ENCODE measurements around the gene SDF4. TPM values are rescaled to one million over a fixed set of nuclear protein-coding genes. Genes with fewer than 3 reads are reported as not detected.

SDF4 gene
- total and polyA plus RNA-seq, 8 donors, result 68.3 to 99.4 (median 74.8) TPM

GRCh38 chr1:1169429-1170214 is 62.2 kb downstream of the SDF4 start:
- Histone ChIP-seq H3K9me3 (no peaks in the 10 kb centered on the region), H3K4me1 (peaks cover 5 to 14% (median 6%) of the 10 kb centered on the region in 3 donors), H3K27me3 (no peaks in the 10 kb centered on the region), H3K4me3 (no peak overlapping the region), H3K27ac (no peak overlapping the region), H3K36me3 (no peaks in the 10 kb centered on the region)
- TF ChIP-seq CTCF (IDR thresholded peaks at IDR 0.05), result no peak
- 88 to 89% methylated on average over 30 to 32 of the region's 32 CpGs for WGBS, 2 donors
- FAIRE-seq, result no peak
- intact Hi-C loops (cut with DNase I), result loop anchor here in 1 of 3 donors (2.0 kb wide), 1 partner anchor 21 kb away; no protein-coding TSS in a partner anchor
- ATAC-seq, result no peak
- peak in 4 of 6 donors; percentile 5 to 73 (median 45) for DNase-seq

GRCh38 chr1:1168451-1169411 is 63.1 kb downstream of the SDF4 start:
- no peak for TF ChIP-seq CTCF (IDR thresholded peaks at IDR 0.05)
- Histone ChIP-seq H3K36me3 (no peaks in the 10 kb centered on the region), H3K4me1 (peaks cover 5 to 14% (median 6%) of the 10 kb centered on the region in 3 donors), H3K4me3 (no peak overlapping the region), H3K9me3 (no peaks in the 10 kb centered on the region), H3K27ac (no peak overlapping the region), H3K27me3 (no peaks in the 10 kb centered on the region)
- no peak for FAIRE-seq
- WGBS, 2 donors, result 81% methylated on average over 37 of the region's 37 CpGs
- ATAC-seq, result no peak
- intact Hi-C loops (cut with DNase I), result loop anchor here in 1 of 3 donors (2.0 kb wide), 1 partner anchor 22 kb away; no protein-coding TSS in a partner anchor
- DNase-seq, result peak in 4 of 6 donors; percentile 4 to 82 (median 46)

GRCh38 chr1:1167841-1168450 is 63.9 kb downstream of the SDF4 start:
- FAIRE-seq (no peak), DNase-seq (peak in 3 of 6 donors; percentile 41 to 73 (median 56)), ATAC-seq (no peak)
- Histone ChIP-seq H3K4me1 (peaks cover 5 to 14% (median 6%) of the 10 kb centered on the region in 3 donors), H3K27ac (no peak overlapping the region), H3K9me3 (no peaks in the 10 kb centered on the region), H3K27me3 (no peaks in the 10 kb centered on the region), H3K36me3 (no peaks in the 10 kb centered on the region), H3K4me3 (no peak overlapping the region)
- intact Hi-C loops (cut with DNase I), result loop anchor here in 1 of 3 donors (2.0 kb wide), 1 partner anchor 23 kb away; no protein-coding TSS in a partner anchor
- no peak for TF ChIP-seq CTCF (IDR thresholded peaks at IDR 0.05)
- WGBS, 2 donors, result 75 to 82% methylated on average over 26 to 36 of the region's 36 CpGs

GRCh38 chr1:1167398-1167821 is 64.4 kb downstream of the SDF4 start:
- Histone ChIP-seq H3K36me3 (no peaks in the 10 kb centered on the region), H3K4me3 (peak overlapping the region in 1 of 4 donors; percentile 6), H3K9me3 (no peaks in the 10 kb centered on the region), H3K4me1 (peaks cover 5 to 14% (median 6%) of the 10 kb centered on the region in 3 donors), H3K27me3 (no peaks in the 10 kb centered on the region), H3K27ac (no peak overlapping the region)
- TF ChIP-seq CTCF (IDR thresholded peaks at IDR 0.05), result no peak
- ATAC-seq (no peak), FAIRE-seq (no peak), DNase-seq (peak in 2 of 6 donors; percentile 45 to 84)
- 76% methylated on average over 18 to 20 of the region's 20 CpGs for WGBS, 2 donors
- intact Hi-C loops (cut with DNase I), result no loop called here

Small RNA genes within 50 kb of the gene (microRNA-seq; reads per million reads assigned to microRNA genes)
- gene MIR200A, result 1,680 to 2,788 reads per million in 2 donors
- gene MIR200B, result 6,349 to 19,063 reads per million in 2 donors
- 1,313 to 3,774 reads per million in 2 donors for gene MIR429

Other genes with a start within 250 kb of the SDF4 start
- gene PERM1, start 249.9 kb downstream of the SDF4 start, total RNA-seq, result under 1 TPM in 2 of 6 donors, not detected in 4; 0.04 to 0.32 TPM
- gene PERM1, start 249.9 kb downstream of the SDF4 start, polyA plus RNA-seq, result under 1 TPM; 0.15 to 0.35 TPM
- 10 to 100 TPM; 13.2 to 29.4 (median 21.3) TPM for gene HES4, start 231.9 kb downstream of the SDF4 start, total RNA-seq
- 10 to 100 TPM; 31.9 to 46.4 TPM for gene HES4, start 231.9 kb downstream of the SDF4 start, polyA plus RNA-seq
- gene ISG15, start 218.5 kb downstream of the SDF4 start, total RNA-seq, result 10 to 100 TPM in 2 of 6 donors, 1 to 10 TPM in 4; 4.3 to 19.4 (median 6.6) TPM
- 10 to 100 TPM; 25.9 to 45.0 TPM for gene ISG15, start 218.5 kb downstream of the SDF4 start, polyA plus RNA-seq
- 100 to 1,000 TPM in 1 of 6 donors, 10 to 100 TPM in 5; 40.5 to 107 (median 64.0) TPM for gene AGRN, start 211.9 kb downstream of the SDF4 start, total RNA-seq
- gene AGRN, start 211.9 kb downstream of the SDF4 start, polyA plus RNA-seq, result 100 to 1,000 TPM in 1 of 2 donors, 10 to 100 TPM in 1; 94.7 to 166 TPM
- under 1 TPM in 4 of 6 donors, not detected in 2; 0.12 to 0.37 (median 0.16) TPM for gene RNF223, start 157.7 kb downstream of the SDF4 start, total RNA-seq
- under 1 TPM; 0.05 to 0.34 TPM for gene RNF223, start 157.7 kb downstream of the SDF4 start, polyA plus RNA-seq
- gene C1orf159, start 115.9 kb downstream of the SDF4 start, total RNA-seq, result 1 to 10 TPM; 3.0 to 6.7 (median 4.0) TPM
- gene C1orf159, start 115.9 kb downstream of the SDF4 start, polyA plus RNA-seq, result 10 to 100 TPM; 20.9 to 30.7 TPM
- gene TTLL10, start 58.1 kb downstream of the SDF4 start, total RNA-seq, result under 1 TPM in 5 of 6 donors, not detected in 1; 0.20 to 0.51 (median 0.38) TPM
- gene TTLL10, start 58.1 kb downstream of the SDF4 start, polyA plus RNA-seq, result 1 to 10 TPM; 1.0 to 1.6 TPM
- under 1 TPM in 3 of 6 donors, not detected in 3; 0.32 to 0.34 (median 0.34) TPM for gene TNFRSF18, start 25.4 kb downstream of the SDF4 start, total RNA-seq
- 1 to 10 TPM; 1.1 to 1.2 TPM for gene TNFRSF18, start 25.4 kb downstream of the SDF4 start, polyA plus RNA-seq
- gene TNFRSF4, start 17.8 kb downstream of the SDF4 start, total RNA-seq, result 1 to 10 TPM in 3 of 6 donors, under 1 TPM in 3; 0.26 to 1.6 (median 0.86) TPM
- gene TNFRSF4, start 17.8 kb downstream of the SDF4 start, polyA plus RNA-seq, result 1 to 10 TPM; 2.8 to 5.0 TPM
- 10 to 100 TPM in 3 of 6 donors, 1 to 10 TPM in 3; 6.2 to 13.4 (median 9.0) TPM for gene B3GALT6, start 236 bp upstream of the SDF4 start, total RNA-seq
- gene B3GALT6, start 236 bp upstream of the SDF4 start, polyA plus RNA-seq, result 1 to 10 TPM; 8.7 to 8.9 TPM
- gene C1QTNF12, start 14.7 kb upstream of the SDF4 start, total RNA-seq, result 1 to 10 TPM in 3 of 6 donors, under 1 TPM in 3; 0.43 to 1.7 (median 0.93) TPM
- 1 to 10 TPM; 2.5 to 4.8 TPM for gene C1QTNF12, start 14.7 kb upstream of the SDF4 start, polyA plus RNA-seq
- 10 to 100 TPM; 20.8 to 30.4 (median 22.3) TPM for gene UBE2J2, start 41.9 kb upstream of the SDF4 start, total RNA-seq
- 10 to 100 TPM; 34.1 to 44.5 TPM for gene UBE2J2, start 41.9 kb upstream of the SDF4 start, polyA plus RNA-seq
- gene SCNN1D, start 48.4 kb upstream of the SDF4 start, total RNA-seq, result 1 to 10 TPM in 5 of 6 donors, under 1 TPM in 1; 0.66 to 6.1 (median 1.6) TPM
- gene SCNN1D, start 48.4 kb upstream of the SDF4 start, polyA plus RNA-seq, result 10 to 100 TPM; 20.6 to 22.0 TPM
- gene ACAP3, start 75.9 kb upstream of the SDF4 start, total RNA-seq, result 10 to 100 TPM; 15.2 to 31.4 (median 18.7) TPM
- gene ACAP3, start 75.9 kb upstream of the SDF4 start, polyA plus RNA-seq, result 100 to 1,000 TPM in 1 of 2 donors, 10 to 100 TPM in 1; 76.0 to 133 TPM
- 10 to 100 TPM in 2 of 6 donors, 1 to 10 TPM in 4; 7.5 to 11.3 (median 9.7) TPM for gene PUSL1, start 76.6 kb upstream of the SDF4 start, total RNA-seq
- gene PUSL1, start 76.6 kb upstream of the SDF4 start, polyA plus RNA-seq, result 10 to 100 TPM; 14.6 to 23.2 TPM
- gene INTS11, start 92.7 kb upstream of the SDF4 start, total RNA-seq, result 10 to 100 TPM; 33.4 to 60.5 (median 56.8) TPM
- gene INTS11, start 92.7 kb upstream of the SDF4 start, polyA plus RNA-seq, result 100 to 1,000 TPM; 268 to 311 TPM
- 10 to 100 TPM in 5 of 6 donors, 1 to 10 TPM in 1; 8.0 to 14.8 (median 10.7) TPM for gene CPTP, start 92.8 kb upstream of the SDF4 start, total RNA-seq
- 10 to 100 TPM; 11.3 to 22.0 TPM for gene CPTP, start 92.8 kb upstream of the SDF4 start, polyA plus RNA-seq
- under 1 TPM; 0.04 to 0.41 (median 0.08) TPM for gene TAS1R3, start 99.3 kb upstream of the SDF4 start, total RNA-seq
- gene TAS1R3, start 99.3 kb upstream of the SDF4 start, polyA plus RNA-seq, result under 1 TPM; 0.21 to 0.34 TPM
- gene DVL1, start 117.4 kb upstream of the SDF4 start, total RNA-seq, result 10 to 100 TPM; 30.6 to 54.0 (median 48.3) TPM
- gene DVL1, start 117.4 kb upstream of the SDF4 start, polyA plus RNA-seq, result 100 to 1,000 TPM in 1 of 2 donors, 10 to 100 TPM in 1; 80.5 to 103 TPM
- 10 to 100 TPM in 3 of 6 donors, 1 to 10 TPM in 3; 1.6 to 35.8 (median 7.6) TPM for gene MXRA8, start 126.6 kb upstream of the SDF4 start, total RNA-seq
- gene MXRA8, start 126.6 kb upstream of the SDF4 start, polyA plus RNA-seq, result 10 to 100 TPM; 16.8 to 17.6 TPM
- gene AURKAIP1, start 143.2 kb upstream of the SDF4 start, total RNA-seq, result 10 to 100 TPM; 52.8 to 83.8 (median 57.7) TPM
- gene AURKAIP1, start 143.2 kb upstream of the SDF4 start, polyA plus RNA-seq, result 100 to 1,000 TPM; 150 to 161 TPM
- 100 to 1,000 TPM in 1 of 6 donors, 10 to 100 TPM in 5; 49.2 to 124 (median 77.1) TPM for gene CCNL2, start 167.3 kb upstream of the SDF4 start, total RNA-seq
- 100 to 1,000 TPM; 270 to 409 TPM for gene CCNL2, start 167.3 kb upstream of the SDF4 start, polyA plus RNA-seq
- gene MRPL20, start 175.3 kb upstream of the SDF4 start, total RNA-seq, result 10 to 100 TPM; 42.1 to 71.8 (median 49.1) TPM
- gene MRPL20, start 175.3 kb upstream of the SDF4 start, polyA plus RNA-seq, result 100 to 1,000 TPM in 1 of 2 donors, 10 to 100 TPM in 1; 69.0 to 121 TPM
- 10 to 100 TPM in 3 of 6 donors, 1 to 10 TPM in 3; 2.3 to 16.1 (median 10.7) TPM for gene ANKRD65, start 189.3 kb upstream of the SDF4 start, total RNA-seq
- gene ANKRD65, start 189.3 kb upstream of the SDF4 start, polyA plus RNA-seq, result 10 to 100 TPM; 22.1 to 41.8 TPM
- 100 to 1,000 TPM in 2 of 6 donors, 10 to 100 TPM in 4; 25.4 to 138 (median 52.9) TPM for gene VWA1, start 203.7 kb upstream of the SDF4 start, total RNA-seq
- 10 to 100 TPM; 53.3 to 58.7 TPM for gene VWA1, start 203.7 kb upstream of the SDF4 start, polyA plus RNA-seq
- 1 to 10 TPM; 2.4 to 9.5 (median 5.8) TPM for gene ATAD3C, start 217.7 kb upstream of the SDF4 start, total RNA-seq
- gene ATAD3C, start 217.7 kb upstream of the SDF4 start, polyA plus RNA-seq, result 10 to 100 TPM; 11.4 to 22.0 TPM
- gene ATAD3B, start 239.8 kb upstream of the SDF4 start, total RNA-seq, result 10 to 100 TPM in 4 of 6 donors, 1 to 10 TPM in 2; 4.4 to 14.1 (median 11.5) TPM
- gene ATAD3B, start 239.8 kb upstream of the SDF4 start, polyA plus RNA-seq, result 10 to 100 TPM; 57.2 to 78.9 TPM

All from pancreas (tissue), 10 donors.